GM10266 (cell line): ENCODE measurements around the gene BCOR.

Source experiments
- DNase-seq: peaks from one replicate; pipeline ENCODE4 v3.0.0; 2012; ENCODE audit errors: extremely low spot score
- CTCF ChIP-seq: IDR thresholded peaks from 2 replicates; pipeline ENCODE4 v1.5.1; 2012; ENCODE audit warnings: mild to moderate bottlenecking, low read depth; ENCODE audit not compliant: control insufficient read depth, insufficient read depth; ENCODE audit errors: missing control alignments

Gene BCOR

GRCh38 chrX:40127052-40127451 is 29.3 kb upstream of the BCOR start:
- no peak for DNase-seq
- no peak for TF ChIP-seq CTCF

- TF ChIP-seq CTCF: no peak
- DNase-seq: no peak
Observed at GRCh38 chrX:40122487-40122886, 24.7 kb upstream of the BCOR start.

- DNase-seq: no peak
- TF ChIP-seq CTCF: no peak
Observed at GRCh38 chrX:40121618-40122017, 23.9 kb upstream of the BCOR start.

- TF ChIP-seq CTCF: no peak
- DNase-seq: no peak
Observed at GRCh38 chrX:40120838-40121580, 23.3 kb upstream of the BCOR start.

GRCh38 chrX:40117715-40118285 is 20.0 kb upstream of the BCOR start:
- TF ChIP-seq CTCF: no peak
- DNase-seq: no peak

- no peak for TF ChIP-seq CTCF
- DNase-seq: no peak
Observed at GRCh38 chrX:40116925-40117324, 19.2 kb upstream of the BCOR start.

GRCh38 chrX:40112996-40113395 is 15.2 kb upstream of the BCOR start:
- no peak for DNase-seq
- TF ChIP-seq CTCF: no peak
